Small intestine (tissue), 7 donors: Measurements from ENCODE around the gene HPN. TPM values are rescaled to one million over a fixed set of nuclear protein-coding genes. Genes with fewer than 3 reads are reported as not detected.
"Not testable (repeated sequence)": the region's sequence is repeated elsewhere in the genome, so short reads cannot be mapped to it uniquely, and the experiment has no call there.

Experiments used
- DNase-seq, 2 donors: peaks; one replicate each; pipeline versions ENCODE4 v3.0.0 to v3.0.0-alpha.2; 2013
- FAIRE-seq: peaks from 2 replicates; lab custom pipeline; 2012; peaks lifted over from hg19 to GRCh38; lab: Jason Lieb, UNC
- H3K27ac ChIP-seq, 3 donors: one replicate each; pipeline ENCODE4 v1.5.1; 2013; ENCODE audit warnings: low read length in 2 of 3, mild to moderate bottlenecking in 2 of 3, control low read depth in 1 of 3, inconsistent platforms in 1 of 3, low read depth in 1 of 3, moderate library complexity in 1 of 3
- H3K27me3 ChIP-seq, 3 donors: one replicate each; pipeline ENCODE4 v1.6.1; 2013; ENCODE audit warnings: low read length in 3 of 3, inconsistent platforms in 1 of 3; ENCODE audit not compliant: control insufficient read depth in 3 of 3, insufficient read depth in 3 of 3
- H3K36me3 ChIP-seq, 3 donors: one replicate each; pipeline ENCODE4 v1.6.1; 2013; ENCODE audit warnings: low read length in 3 of 3, inconsistent platforms in 1 of 3, low read depth in 1 of 3, mild to moderate bottlenecking in 1 of 3, moderate library complexity in 1 of 3; ENCODE audit not compliant: control insufficient read depth in 3 of 3, insufficient read depth in 2 of 3
- H3K4me1 ChIP-seq, 3 donors: one replicate each; pipeline ENCODE4 v1.6.1; 2013; ENCODE audit warnings: low read length in 2 of 3, inconsistent platforms in 1 of 3, low read depth in 1 of 3, mild to moderate bottlenecking in 1 of 3, moderate library complexity in 1 of 3; ENCODE audit not compliant: control insufficient read depth in 3 of 3, insufficient read depth in 2 of 3
- H3K4me3 ChIP-seq, 3 donors: one replicate each; pipeline ENCODE4 v1.5.1; 2013; ENCODE audit warnings: low read length in 3 of 3, control low read depth in 1 of 3, inconsistent platforms in 1 of 3, low read depth in 1 of 3, mild to moderate bottlenecking in 1 of 3, moderate library complexity in 1 of 3
- H3K9me3 ChIP-seq, 2 donors: one replicate each; pipeline ENCODE4 v1.6.1; 2013; ENCODE audit warnings: low read depth in 1 of 2, low read length in 1 of 2; ENCODE audit not compliant: control insufficient read depth in 2 of 2, insufficient read depth in 1 of 2
- WGBS, 3 donors: extraction: QIAGEN DNeasy Blood & Tissue Kit; methylation state at CpG; one replicate each; pipeline ENCODE4 v1.1.7; 2013; 5-methylcytosine and 5-hydroxymethylcytosine counted together
- polyA plus RNA-seq, 4 donors: library from polyadenylated mRNA; stranded (reverse) in 3 of 4; unstranded in 1 of 4; fragments of 200-250 nt in 3 of 4; fragments of 120-200 nt in 1 of 4; gene quantifications; one replicate each; pipeline versions ENCODE4 v1.2.1 to v1.2.3, GENCODE V29; 2013
- donor health status: healthy with polysubstance abuse.
- donor health status: control.
- donor health status: control.
- donor health status: Bipolar disorder and iron deficiency.
- donor health status: healthy.

The HPN gene
- polyA plus RNA-seq, 4 donors, result 1.8 to 481 TPM; not detected in 2

DNA sequence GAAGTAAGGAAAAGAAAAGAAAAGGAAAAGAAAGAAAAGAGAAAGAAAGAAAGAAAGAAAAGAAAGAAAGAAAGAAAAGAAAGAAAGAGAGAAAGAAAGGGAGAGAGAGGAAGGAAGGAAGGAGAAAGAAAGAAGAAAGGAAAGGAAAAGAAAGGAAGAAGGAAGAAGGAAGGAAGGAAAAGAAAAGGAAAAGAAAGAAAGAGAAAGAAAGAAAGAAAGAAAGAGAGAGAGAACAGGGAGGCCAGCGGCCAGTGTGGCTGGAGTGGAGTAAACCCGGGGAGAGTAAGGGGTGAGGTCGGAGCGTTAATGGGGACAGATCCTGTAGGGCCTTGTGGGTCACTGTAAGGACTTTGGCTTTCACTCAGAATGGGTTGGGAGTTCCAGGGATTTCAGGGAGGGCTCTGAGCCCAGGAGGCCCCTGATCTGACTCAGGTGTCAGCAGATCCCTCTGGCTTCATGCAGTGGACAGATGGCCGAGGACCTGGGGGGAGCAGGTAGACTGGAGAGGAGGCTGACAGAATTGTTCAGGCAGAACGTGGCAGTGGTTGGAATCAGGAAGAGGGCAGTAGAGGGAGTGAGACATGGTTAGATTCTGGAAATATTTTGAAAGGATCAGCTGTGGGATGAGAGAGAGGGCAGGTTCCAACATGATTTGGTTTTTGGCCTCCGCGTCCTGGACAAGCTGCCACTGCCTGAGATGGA lies 54.3 kb downstream of the HPN start:
- Histone ChIP-seq H3K27ac (no peak overlapping the region), H3K36me3 (no peaks in the 10 kb centered on the region), H3K9me3 (no peaks in the 10 kb centered on the region), H3K4me3 (no peak overlapping the region), H3K4me1 (peaks cover 0 to 14% (median 0%) of the 10 kb centered on the region in 3 donors), H3K27me3 (no peaks in the 10 kb centered on the region)
- no peak for FAIRE-seq
- peak in 1 of 2 donors; percentile 37 for DNase-seq
- 68 to 74% (median 69%) methylated on average over 8 of the region's 8 CpGs for WGBS, 3 donors

DNA sequence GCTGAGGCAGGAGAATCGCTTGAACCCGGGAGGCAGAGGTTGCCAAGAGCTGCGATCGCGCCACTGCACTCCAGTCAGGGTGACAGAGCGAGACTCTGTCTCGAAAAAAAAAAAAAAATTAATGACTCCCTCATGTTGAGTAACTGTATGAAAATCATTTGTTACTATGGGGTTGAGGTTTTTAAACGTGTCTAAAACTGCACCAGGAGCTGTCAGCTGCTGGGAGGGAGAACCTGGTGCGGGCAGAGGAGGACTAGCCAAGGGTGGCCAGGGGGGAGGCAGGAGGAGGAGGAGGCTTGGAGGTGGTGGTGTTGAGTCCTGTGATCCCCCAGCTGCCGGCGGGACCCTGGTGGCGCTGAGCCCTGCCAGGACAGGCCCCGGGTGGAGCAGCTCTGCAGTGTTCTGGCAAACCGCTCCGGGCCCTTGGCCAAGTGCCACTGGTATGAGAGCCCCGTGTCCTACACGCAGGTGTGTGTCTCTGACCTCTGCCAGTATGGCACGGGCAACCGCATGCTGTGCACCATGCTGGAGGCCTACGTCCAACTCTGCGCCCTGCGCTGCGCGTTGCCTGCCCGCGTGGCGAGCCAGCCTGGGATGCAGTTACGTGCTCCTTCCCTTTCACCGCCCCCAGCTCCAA lies 57.0 kb downstream of the HPN start:
- FAIRE-seq (no peak), DNase-seq (no peak)
- no peak overlapping the region for H3K27ac ChIP-seq
- no peak overlapping the region for H3K4me3 ChIP-seq
- H3K27me3 ChIP-seq, result no peaks in the 10 kb centered on the region
- no peaks in the 10 kb centered on the region for H3K36me3 ChIP-seq
- no peaks in the 10 kb centered on the region for H3K9me3 ChIP-seq
- peaks cover 0 to 7% (median 0%) of the 10 kb centered on the region in 3 donors for H3K4me1 ChIP-seq
- WGBS, 3 donors, result 70 to 84% (median 72%) methylated on average over 26 to 29 of the region's 29 CpGs

DNA sequence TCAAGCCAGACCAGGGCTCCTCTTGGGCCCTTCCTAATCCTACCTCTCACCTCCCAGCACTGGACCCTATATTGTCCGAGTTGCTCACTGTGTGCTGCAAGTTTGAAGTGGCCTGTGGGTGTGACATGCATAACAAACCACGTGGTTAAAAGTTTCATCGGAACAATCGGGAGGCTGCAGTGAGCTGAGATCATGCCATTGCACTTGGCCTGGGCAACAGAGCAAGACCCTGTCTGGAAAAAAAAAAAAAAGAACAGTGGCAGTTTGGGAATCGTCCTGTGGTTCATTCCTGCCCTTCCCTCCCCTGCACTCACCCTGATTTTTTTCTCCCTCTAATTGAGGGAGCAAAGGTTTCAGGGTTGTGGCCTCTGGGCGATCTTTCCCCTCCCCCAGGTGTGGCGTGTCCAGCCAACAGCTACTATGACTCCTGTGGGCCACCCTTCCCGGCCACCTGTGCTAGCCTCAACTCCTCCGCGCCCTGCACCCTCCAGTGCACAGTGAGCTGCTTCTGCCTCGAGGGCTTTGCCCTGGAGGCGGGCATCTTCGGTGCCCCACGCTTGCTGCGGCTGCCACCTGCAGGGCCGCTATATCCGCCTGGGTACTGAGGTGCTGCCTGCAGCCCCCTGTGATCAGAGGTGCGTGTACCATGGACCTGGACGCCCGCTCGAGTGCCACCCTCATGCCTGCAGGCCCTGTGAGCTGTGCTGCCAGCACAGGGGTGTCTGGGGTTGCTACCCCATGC lies 57.8 kb downstream of the HPN start:
- Histone ChIP-seq H3K27ac (no peak overlapping the region), H3K27me3 (no peaks in the 10 kb centered on the region), H3K9me3 (no peaks in the 10 kb centered on the region), H3K4me1 (peaks cover 0 to 7% (median 0%) of the 10 kb centered on the region in 3 donors), H3K4me3 (no peak overlapping the region), H3K36me3 (no peaks in the 10 kb centered on the region)
- DNase-seq (peak in 1 of 2 donors; percentile 22), FAIRE-seq (no peak)
- 66 to 78% (median 70%) methylated on average over 21 of the region's 21 CpGs for WGBS, 3 donors

DNA sequence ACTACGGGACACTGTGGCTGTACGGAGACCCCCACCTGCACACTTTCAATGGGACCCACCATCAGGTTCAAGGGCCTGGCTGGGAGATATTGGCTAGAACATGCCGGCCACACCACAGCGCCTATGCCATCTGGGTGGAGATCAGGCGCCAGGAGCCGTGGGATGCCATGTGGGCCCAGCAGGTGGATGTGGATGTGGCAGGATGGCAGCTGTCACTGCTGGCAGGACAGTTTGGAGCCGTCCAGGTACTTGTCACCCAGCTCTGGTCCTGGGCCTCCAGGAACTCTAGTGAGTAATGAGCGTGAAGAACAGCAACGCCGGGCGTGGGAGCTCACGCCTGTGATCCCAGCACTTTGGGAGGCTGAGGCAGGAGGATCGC lies 58.4 kb downstream of the HPN start:
- H3K9me3 ChIP-seq, result no peaks in the 10 kb centered on the region
- no peak overlapping the region for H3K4me3 ChIP-seq
- DNase-seq (no peak), FAIRE-seq (no peak)
- no peak overlapping the region for H3K27ac ChIP-seq
- peaks cover 0 to 1% (median 0%) of the 10 kb centered on the region in 3 donors for H3K4me1 ChIP-seq
- no peaks in the 10 kb centered on the region for H3K27me3 ChIP-seq
- no peaks in the 10 kb centered on the region for H3K36me3 ChIP-seq
- WGBS, 3 donors, result 84 to 92% (median 92%) methylated on average over 13 of the region's 13 CpGs

DNA sequence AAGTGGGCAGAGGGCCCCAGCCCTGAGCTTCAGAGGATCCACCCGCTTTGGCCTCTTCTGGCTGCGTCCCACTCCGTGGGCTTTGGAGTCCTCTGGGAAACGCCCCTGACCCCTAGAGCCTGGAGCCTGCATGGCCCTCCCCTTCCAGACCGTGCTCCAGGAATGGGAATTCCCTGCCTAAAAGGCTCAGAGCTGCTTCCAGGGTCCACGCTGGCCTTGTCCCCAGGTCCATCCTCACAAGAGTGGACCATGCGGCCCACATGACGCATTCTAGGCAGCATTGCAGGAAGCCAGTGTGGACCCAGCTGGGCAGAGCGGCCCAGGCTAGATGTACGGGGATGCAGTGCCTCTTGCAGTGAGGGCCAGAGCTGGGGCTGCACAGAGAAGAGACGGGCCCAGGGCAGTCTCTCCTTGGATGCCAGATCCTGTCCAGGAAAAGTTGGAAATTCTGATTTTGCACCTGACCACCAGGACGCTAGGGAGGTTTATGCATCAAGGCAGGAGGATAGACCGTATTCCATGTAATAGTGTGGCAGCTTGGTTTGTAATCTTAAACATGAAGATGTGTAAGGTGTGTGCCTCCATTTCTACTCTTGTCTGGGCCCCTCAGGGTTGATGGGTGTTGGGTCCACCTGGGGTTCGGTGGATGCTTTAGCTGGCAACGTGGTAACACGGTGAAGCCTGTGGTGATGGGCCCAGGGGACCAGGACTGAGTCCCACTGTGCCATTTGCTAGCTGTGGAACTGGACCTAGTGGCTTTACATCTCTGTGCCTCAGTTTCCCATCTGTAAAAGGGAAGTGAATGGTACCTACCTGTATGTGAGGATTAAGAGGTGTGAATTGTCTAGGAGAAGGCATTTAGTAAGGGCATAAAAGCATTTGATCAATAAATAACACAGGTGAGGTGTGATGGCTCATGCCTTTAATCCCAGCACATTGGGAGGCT lies 59.3 kb downstream of the HPN start:
- Histone ChIP-seq H3K9me3 (peaks cover 0 to 3% of the 10 kb centered on the region in 2 donors), H3K27ac (no peak overlapping the region), H3K4me3 (no peak overlapping the region), H3K27me3 (no peaks in the 10 kb centered on the region), H3K4me1 (no peaks in the 10 kb centered on the region), H3K36me3 (no peaks in the 10 kb centered on the region)
- FAIRE-seq (no peak), DNase-seq (no peak)
- WGBS, 3 donors, result 75 to 83% (median 82%) methylated on average over 14 to 16 of the region's 16 CpGs

DNA sequence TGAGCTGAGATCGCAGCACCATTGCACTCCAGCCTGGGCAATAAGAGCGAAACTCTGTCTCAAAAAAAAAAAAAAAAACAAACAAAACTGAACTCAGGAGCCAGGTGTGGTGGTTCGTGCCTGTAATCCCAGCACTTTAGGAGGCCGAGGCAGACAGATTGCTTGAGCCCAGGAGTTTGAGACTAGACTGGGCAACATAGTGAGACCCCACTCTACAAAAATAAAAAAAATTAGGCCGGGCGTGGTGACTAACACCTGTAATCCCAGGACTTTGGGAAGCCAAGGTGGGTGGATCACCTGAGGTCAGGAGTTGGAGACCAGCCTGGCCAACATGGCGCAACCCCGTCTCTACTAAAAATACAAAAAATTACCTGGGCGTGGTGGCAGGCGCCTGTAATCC lies 60.4 kb downstream of the HPN start:
- 85 to 94% (median 94%) methylated on average over 10 of the region's 10 CpGs for WGBS, 3 donors
- FAIRE-seq, H3K4me1 ChIP-seq, H3K4me3 ChIP-seq, H3K9me3 ChIP-seq, DNase-seq, H3K27me3 ChIP-seq, H3K36me3 ChIP-seq, H3K27ac ChIP-seq: not testable (repeated sequence)

DNA sequence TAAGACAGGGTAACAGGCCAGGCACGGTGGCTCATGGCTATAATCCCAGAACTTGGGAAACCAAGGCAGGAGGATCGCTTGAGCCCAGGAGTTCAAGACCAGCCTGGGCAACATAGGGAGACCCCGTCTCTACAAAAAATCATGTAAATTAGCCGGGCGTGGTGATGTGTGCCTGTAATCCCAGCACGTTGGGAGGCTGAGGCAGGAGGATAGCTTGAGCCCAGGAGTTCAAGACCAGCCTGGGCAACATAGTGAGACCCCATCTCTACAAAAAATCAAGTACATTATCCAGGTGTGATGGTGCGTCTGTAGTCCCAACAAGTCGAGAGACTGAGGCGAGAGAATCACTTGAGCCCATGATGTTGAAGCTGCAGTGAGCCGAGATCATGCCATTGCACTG lies 62.1 kb downstream of the HPN start:
- not testable (repeated sequence) for H3K9me3 ChIP-seq, H3K4me1 ChIP-seq, FAIRE-seq, H3K27me3 ChIP-seq, H3K27ac ChIP-seq, H3K4me3 ChIP-seq, H3K36me3 ChIP-seq, DNase-seq
- WGBS, 3 donors, result 67 to 79% (median 70%) methylated on average over 10 of the region's 10 CpGs

DNA sequence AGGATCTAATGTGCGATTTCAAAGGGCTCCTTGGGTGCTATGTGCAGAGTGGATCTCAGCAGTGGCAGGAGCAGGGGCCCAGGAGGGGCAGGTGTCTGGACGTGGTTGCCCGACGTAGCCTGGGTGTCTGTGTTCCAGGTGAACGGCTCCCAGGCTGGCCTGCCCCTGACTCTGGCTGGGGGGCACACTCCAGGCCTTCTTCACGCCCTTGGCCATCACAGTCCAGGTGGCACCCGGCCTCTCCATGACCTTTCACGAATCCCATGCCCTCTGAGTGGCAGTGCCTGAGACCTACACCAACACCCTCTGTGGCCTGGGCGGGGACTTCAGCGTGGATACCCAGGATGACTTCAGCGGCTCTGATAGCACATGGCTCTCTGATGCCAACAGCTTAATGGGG lies 62.8 kb downstream of the HPN start:
- Histone ChIP-seq H3K4me3 (no peak overlapping the region), H3K9me3 (peaks cover 0 to 6% of the 10 kb centered on the region in 2 donors), H3K4me1 (peaks cover 0 to 2% (median 0%) of the 10 kb centered on the region in 3 donors), H3K27ac (no peak overlapping the region), H3K27me3 (no peaks in the 10 kb centered on the region), H3K36me3 (no peaks in the 10 kb centered on the region)
- WGBS, 3 donors, result 78 to 89% (median 84%) methylated on average over 9 to 11 of the region's 11 CpGs
- FAIRE-seq (no peak), DNase-seq (no peak)
